Measurements from ENCODE around the gene ATXN10.
"Not testable (repeated sequence)": the region's sequence is repeated elsewhere in the genome, so short reads cannot be mapped to it uniquely, and the experiment has no call there.

ATXN10 gene

DNA sequence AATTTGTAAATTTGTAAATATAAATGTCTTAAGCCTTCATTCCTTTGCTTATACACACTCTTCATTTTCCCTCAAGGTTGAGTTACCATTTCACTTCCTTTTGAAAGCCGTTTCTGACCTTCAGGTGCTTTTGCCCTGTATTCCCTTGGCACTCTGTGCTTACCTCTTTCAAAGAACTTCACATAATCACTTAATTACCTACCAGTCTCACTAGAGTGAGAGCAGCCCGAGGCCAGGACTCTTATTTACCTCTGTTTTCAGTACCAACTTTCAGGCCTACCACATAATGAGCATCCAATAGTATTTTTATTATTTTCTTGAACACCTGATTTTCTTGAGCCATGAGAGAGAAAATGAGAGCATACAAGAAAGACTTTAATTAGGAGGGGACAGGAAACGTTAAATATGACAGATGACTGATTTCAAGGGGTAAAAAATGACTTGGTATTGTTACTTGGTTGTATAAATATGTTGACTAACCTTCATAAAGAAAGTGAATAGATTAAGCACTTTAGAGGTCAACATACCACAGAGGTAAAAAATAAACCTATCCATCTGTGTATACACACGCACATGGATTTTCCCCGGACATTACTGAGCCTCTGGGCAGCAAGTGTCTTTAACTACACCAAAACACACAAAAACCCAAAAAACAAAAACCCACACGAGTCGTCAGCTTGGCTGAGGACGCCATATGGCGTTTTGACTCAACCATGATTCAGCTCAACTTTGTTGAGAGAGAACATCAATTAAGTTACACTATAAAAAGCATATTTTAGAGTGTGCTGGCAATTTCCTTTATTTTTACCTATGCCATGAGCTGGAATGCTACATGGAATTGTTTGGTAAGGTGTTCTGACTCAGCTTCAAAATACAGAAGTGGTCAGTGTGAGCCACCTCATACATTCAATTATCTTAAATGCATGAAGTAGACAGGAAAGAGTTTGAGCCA lies 7.6 kb downstream of the ATXN10 start:
- Mint-ChIP-seq H3K9me3 (no peaks in the 10 kb centered on the region), H3K36me3 (ENCODE audit: low read depth) (peaks cover 4% of the 10 kb centered on the region), H3K4me3 (no peak overlapping the region), H3K27me3 (ENCODE audit: low read depth) (no peaks in the 10 kb centered on the region), H3K4me1 (peaks cover 20% of the 10 kb centered on the region), H3K27ac (no peak overlapping the region)
- TF ChIP-seq, protein P1, sequence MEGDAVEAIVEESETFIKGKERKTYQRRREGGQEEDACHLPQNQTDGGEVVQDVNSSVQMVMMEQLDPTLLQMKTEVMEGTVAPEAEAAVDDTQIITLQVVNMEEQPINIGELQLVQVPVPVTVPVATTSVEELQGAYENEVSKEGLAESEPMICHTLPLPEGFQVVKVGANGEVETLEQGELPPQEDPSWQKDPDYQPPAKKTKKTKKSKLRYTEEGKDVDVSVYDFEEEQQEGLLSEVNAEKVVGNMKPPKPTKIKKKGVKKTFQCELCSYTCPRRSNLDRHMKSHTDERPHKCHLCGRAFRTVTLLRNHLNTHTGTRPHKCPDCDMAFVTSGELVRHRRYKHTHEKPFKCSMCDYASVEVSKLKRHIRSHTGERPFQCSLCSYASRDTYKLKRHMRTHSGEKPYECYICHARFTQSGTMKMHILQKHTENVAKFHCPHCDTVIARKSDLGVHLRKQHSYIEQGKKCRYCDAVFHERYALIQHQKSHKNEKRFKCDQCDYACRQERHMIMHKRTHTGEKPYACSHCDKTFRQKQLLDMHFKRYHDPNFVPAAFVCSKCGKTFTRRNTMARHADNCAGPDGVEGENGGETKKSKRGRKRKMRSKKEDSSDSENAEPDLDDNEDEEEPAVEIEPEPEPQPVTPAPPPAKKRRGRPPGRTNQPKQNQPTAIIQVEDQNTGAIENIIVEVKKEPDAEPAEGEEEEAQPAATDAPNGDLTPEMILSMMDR (IDR thresholded peaks at IDR 0.05; ENCODE audit: unreplicated experiment in 3 of 3): no peak

DNA sequence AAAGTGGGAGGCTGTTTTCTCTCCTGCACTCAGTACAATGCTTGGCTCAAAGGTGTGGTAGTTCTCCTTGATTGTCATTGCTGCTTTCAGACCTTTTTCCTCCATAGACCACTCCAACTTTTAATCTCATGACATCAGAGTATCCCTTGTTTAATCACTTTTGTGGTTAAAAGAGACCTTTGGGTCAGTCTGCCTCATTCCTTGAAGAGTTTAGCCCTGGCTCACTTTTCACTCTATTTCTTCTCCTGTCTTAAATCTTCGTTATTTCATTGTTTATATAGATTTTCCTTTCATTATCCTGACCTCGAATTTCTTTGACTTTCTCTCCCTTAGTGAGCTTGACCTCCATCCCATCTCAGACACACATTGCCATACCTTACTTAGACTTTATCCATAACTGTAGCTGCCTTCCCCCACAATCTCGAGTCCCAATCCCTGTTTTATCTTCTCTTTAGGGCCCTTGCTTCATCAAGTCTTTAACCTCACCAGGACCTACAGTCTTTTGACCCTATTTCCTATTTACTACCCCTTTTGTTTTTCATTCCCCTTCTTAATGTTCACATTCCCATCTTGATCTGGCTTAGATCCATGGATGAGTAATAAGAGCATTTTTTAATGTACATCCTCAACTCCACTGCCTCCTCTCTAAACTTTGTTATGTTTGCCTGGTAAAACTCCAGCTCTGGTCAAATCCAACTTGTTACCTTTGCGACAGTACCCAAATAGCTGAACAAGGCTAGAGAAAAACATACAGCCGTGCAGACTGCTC lies 9.5 kb downstream of the ATXN10 start:
- no peaks in the 10 kb centered on the region for H3K9me3 Mint-ChIP-seq
- no peaks in the 10 kb centered on the region for H3K36me3 Mint-ChIP-seq (ENCODE audit: low read depth)
- H3K27me3 Mint-ChIP-seq (ENCODE audit: low read depth): no peaks in the 10 kb centered on the region
- H3K4me3 Mint-ChIP-seq: no peak overlapping the region
- no peak overlapping the region for H3K27ac Mint-ChIP-seq
- H3K4me1 Mint-ChIP-seq: peaks cover 11% of the 10 kb centered on the region
- TF ChIP-seq, protein P1 (IDR thresholded peaks at IDR 0.05; ENCODE audit: unreplicated experiment in 3 of 3): no peak

DNA sequence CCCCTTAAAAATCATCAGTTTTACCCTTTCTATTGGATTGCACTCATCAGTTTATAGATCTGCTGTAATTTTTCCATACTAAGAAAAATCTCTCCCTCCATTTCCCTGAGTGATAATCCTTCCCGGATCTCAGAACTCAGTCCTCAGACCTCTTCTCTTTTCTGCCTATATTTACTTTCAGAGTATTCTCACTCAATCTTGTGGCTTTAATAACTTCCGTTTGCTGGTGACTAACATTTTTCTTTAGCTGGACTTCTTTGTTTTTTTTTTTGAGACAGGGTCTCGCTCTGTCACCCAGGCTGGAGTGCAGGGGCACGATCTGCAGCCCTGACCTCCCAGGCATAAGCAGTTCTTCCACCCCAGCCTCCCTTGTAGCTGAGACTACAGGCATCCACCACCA lies 10.4 kb downstream of the ATXN10 start:
- TF ChIP-seq, protein P1 (IDR thresholded peaks at IDR 0.05; ENCODE audit: unreplicated experiment in 3 of 3): no peak
- Mint-ChIP-seq H3K4me1 (peaks cover 20% of the 10 kb centered on the region), H3K27ac (no peak overlapping the region), H3K4me3 (no peak overlapping the region), H3K36me3 (ENCODE audit: low read depth) (no peaks in the 10 kb centered on the region), H3K27me3 (ENCODE audit: low read depth) (no peaks in the 10 kb centered on the region), H3K9me3 (no peaks in the 10 kb centered on the region)

DNA sequence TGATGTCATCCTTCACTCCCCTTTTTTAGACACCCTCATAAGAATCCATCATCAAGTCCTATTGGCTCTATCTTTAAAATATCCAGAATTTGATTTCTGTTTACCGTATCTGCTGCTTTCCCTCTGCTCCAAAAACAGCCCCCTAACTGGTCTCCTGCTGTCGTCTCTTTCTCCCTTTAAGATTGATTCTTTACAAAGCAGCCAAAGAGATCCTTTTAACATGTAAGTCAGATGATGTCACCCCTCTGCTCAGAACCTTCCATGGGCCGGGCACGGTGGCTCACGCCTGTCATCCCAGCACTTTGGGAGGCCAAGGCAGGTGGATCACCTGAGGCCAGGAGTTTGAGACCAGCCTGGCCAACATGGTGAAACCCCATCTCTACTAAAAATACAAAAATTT lies 11.1 kb downstream of the ATXN10 start:
- H3K36me3 Mint-ChIP-seq (ENCODE audit: low read depth); H3K4me3 Mint-ChIP-seq; H3K27ac Mint-ChIP-seq; H3K27me3 Mint-ChIP-seq (ENCODE audit: low read depth); H3K9me3 Mint-ChIP-seq: not testable (repeated sequence)
- peaks cover 25% of the 10 kb centered on the region for H3K4me1 Mint-ChIP-seq

DNA sequence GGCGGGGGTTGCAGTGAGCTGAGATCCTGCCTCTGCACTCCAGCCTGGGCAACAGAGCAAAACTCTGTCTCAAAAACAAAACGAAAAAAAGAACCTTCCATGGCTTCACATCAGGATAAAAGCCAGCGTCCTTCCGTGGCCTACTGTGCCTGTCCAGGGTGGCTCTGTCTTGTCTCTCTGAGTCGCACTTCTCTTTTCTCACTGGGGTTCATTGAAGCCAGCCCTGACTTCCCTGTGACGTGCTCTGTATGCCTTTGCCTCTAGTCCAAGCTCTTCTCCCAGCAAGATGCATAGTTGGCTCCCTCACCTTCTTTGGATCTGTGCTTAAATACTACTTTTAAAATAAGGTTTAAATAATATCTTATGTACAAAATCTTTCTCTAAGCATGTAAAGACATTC lies 11.6 kb downstream of the ATXN10 start:
- no peaks in the 10 kb centered on the region for H3K27me3 Mint-ChIP-seq (ENCODE audit: low read depth)
- H3K4me1 Mint-ChIP-seq: peaks cover 30% of the 10 kb centered on the region
- no peak overlapping the region for H3K4me3 Mint-ChIP-seq
- no peaks in the 10 kb centered on the region for H3K9me3 Mint-ChIP-seq
- TF ChIP-seq, protein P1 (IDR thresholded peaks at IDR 0.05; ENCODE audit: unreplicated experiment in 3 of 3): no peak
- no peaks in the 10 kb centered on the region for H3K36me3 Mint-ChIP-seq (ENCODE audit: low read depth)
- no peak overlapping the region for H3K27ac Mint-ChIP-seq

DNA sequence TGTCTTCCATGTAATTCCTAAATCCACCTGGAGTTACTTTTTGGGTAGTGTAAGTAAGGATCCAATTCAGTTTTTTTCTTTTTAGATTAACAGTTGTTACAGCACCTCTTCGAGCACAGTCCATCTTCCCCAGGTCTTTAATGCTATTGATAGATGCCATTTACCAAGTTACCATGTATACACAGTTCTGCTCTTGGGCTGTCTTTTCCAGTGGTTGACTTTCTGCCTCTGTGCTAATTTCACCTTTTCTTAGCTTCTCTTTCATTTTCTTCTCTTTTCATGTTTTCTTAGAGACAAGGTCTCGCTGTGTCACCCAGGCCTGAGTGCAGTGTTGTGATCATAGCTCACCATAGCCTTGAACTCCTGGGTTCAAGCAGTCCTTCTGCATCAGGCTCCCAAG lies 12.0 kb downstream of the ATXN10 start:
- no peak overlapping the region for H3K4me3 Mint-ChIP-seq
- TF ChIP-seq, protein P1 (IDR thresholded peaks at IDR 0.05; ENCODE audit: unreplicated experiment in 3 of 3): no peak

More for the DNA sequence above, 12.0 kb downstream of the ATXN10 start:
- H3K27ac Mint-ChIP-seq: no peak overlapping the region
- no peaks in the 10 kb centered on the region for H3K36me3 Mint-ChIP-seq (ENCODE audit: low read depth)
- peaks cover 34% of the 10 kb centered on the region for H3K4me1 Mint-ChIP-seq
- no peaks in the 10 kb centered on the region for H3K9me3 Mint-ChIP-seq
- H3K27me3 Mint-ChIP-seq (ENCODE audit: low read depth): no peaks in the 10 kb centered on the region
